KOPT-K1 (cell line): ENCODE results near the gene CYP2A13.
"Not testable (repeated sequence)": the region's sequence is repeated elsewhere in the genome, so short reads cannot be mapped to it uniquely, and the experiment has no call there.

Experiments
- H3K27ac ChIP-seq: fragments of 200-600 bp; sonication (generic); 2 replicates; pipeline ENCODE4 v1.5.1; 2016; ENCODE audit warnings: antibody characterized with exemption, mild to moderate bottlenecking, low read depth, low read length; ENCODE audit not compliant: poor library complexity, severe bottlenecking
- H3K36me3 ChIP-seq: fragments of 200-600 bp; sonication (generic); 2 replicates; pipeline ENCODE4 v1.5.1; 2017; ENCODE audit warnings: antibody characterized with exemption, mild to moderate bottlenecking, low read length, moderate library complexity; ENCODE audit not compliant: insufficient read depth
- H3K9me3 ChIP-seq: fragments of 200-600 bp; sonication (generic); 2 replicates; pipeline ENCODE4 v1.5.1; 2017; ENCODE audit warnings: antibody characterized with exemption, low read length, mild to moderate bottlenecking; ENCODE audit not compliant: insufficient read depth, poor library complexity, severe bottlenecking

Gene CYP2A13

GRCh38 chr19:41133260-41133659 is 45.0 kb downstream of the CYP2A13 start:
- no peak overlapping the region for H3K27ac ChIP-seq

GRCh38 chr19:41134616-41135015 is 46.4 kb downstream of the CYP2A13 start:
- no peaks in the 10 kb centered on the region for H3K36me3 ChIP-seq
- H3K9me3 ChIP-seq = no peaks in the 10 kb centered on the region
- H3K27ac ChIP-seq = no peak overlapping the region

More at GRCh38 chr19:41133260-41133659, 45.0 kb downstream of the CYP2A13 start:
- Histone ChIP-seq H3K9me3 (no peaks in the 10 kb centered on the region), H3K36me3 (no peaks in the 10 kb centered on the region)

- H3K36me3 ChIP-seq, H3K9me3 ChIP-seq, H3K27ac ChIP-seq: not testable (repeated sequence)
Observed at GRCh38 chr19:41135390-41136384, 47.4 kb downstream of the CYP2A13 start.

- no peaks in the 10 kb centered on the region for H3K36me3 ChIP-seq
- no peaks in the 10 kb centered on the region for H3K9me3 ChIP-seq
- H3K27ac ChIP-seq = no peak overlapping the region
Observed at GRCh38 chr19:41136636-41137455, 48.6 kb downstream of the CYP2A13 start.

- Histone ChIP-seq H3K36me3 (no peaks in the 10 kb centered on the region), H3K9me3 (no peaks in the 10 kb centered on the region), H3K27ac (no peak overlapping the region)
Observed at GRCh38 chr19:41144403-41144802, 56.2 kb downstream of the CYP2A13 start.
